Measurements from ENCODE around the gene CACNA1D. TPM values are rescaled to one million over a fixed set of nuclear protein-coding genes. Genes with fewer than 3 reads are reported as not detected.

Gene CACNA1D
- total RNA-seq, 1 donor from 2014 or later = 0.95 TPM

DNA sequence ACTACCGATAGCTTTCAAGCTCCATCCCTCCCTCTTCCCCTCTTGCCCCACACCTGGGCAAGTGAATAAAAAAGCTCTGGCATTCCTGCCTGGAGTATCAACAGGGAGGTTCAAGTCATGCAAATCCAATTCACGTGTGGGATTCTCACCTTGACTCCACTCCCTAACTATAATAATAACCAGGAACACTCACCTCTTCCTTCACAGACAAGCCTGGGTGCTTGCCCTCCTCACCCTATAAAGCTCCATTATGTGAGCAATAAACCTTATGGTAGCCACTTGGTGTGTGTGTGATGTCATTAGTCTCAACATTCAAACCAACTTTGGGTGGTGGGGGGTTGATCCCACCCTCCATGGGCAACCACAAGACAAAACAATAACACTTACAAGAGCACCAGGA, 335.2 kb downstream of the CACNA1D start:
- TF ChIP-seq, protein P1, sequence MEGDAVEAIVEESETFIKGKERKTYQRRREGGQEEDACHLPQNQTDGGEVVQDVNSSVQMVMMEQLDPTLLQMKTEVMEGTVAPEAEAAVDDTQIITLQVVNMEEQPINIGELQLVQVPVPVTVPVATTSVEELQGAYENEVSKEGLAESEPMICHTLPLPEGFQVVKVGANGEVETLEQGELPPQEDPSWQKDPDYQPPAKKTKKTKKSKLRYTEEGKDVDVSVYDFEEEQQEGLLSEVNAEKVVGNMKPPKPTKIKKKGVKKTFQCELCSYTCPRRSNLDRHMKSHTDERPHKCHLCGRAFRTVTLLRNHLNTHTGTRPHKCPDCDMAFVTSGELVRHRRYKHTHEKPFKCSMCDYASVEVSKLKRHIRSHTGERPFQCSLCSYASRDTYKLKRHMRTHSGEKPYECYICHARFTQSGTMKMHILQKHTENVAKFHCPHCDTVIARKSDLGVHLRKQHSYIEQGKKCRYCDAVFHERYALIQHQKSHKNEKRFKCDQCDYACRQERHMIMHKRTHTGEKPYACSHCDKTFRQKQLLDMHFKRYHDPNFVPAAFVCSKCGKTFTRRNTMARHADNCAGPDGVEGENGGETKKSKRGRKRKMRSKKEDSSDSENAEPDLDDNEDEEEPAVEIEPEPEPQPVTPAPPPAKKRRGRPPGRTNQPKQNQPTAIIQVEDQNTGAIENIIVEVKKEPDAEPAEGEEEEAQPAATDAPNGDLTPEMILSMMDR (IDR thresholded peaks at IDR 0.05) = no peak
- DNase-seq (ENCODE audit: low spot score) = no peak
- H3K4me1 Mint-ChIP-seq (ENCODE audit: low read depth) = no peaks in the 10 kb centered on the region
- no peaks in the 10 kb centered on the region for H3K9me3 Mint-ChIP-seq (ENCODE audit: low read depth)
- H3K4me3 Mint-ChIP-seq (ENCODE audit: unreplicated experiment) = no peak overlapping the region
- H3K27ac Mint-ChIP-seq (ENCODE audit: unreplicated experiment) = no peak overlapping the region
- no peaks in the 10 kb centered on the region for H3K27me3 Mint-ChIP-seq (ENCODE audit: low read depth)
- no peaks in the 10 kb centered on the region for H3K36me3 Mint-ChIP-seq (ENCODE audit: low read depth)

DNA sequence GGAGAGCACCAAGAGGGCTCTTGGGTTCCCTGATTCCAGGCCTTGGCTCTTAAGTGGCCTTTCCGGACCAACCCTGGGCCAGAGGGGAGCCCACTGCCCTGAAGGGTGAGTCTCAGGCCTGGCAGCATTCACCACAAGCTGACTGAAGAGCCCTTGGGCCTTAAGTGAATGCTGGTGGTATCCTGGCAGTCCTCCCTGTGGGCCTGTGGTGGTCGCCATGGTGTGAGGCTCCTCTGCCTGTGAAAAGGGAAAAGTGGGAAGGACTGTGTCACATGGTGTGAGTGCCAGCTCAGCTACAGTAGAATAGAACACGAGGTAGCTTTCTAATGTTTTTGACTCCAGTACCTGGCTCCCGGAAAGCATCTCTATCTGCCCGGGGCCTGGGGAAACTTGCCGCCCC, 336.5 kb downstream of the CACNA1D start:
- H3K27me3 Mint-ChIP-seq (ENCODE audit: low read depth) = no peaks in the 10 kb centered on the region
- H3K9me3 Mint-ChIP-seq (ENCODE audit: low read depth) = no peaks in the 10 kb centered on the region
- no peaks in the 10 kb centered on the region for H3K4me1 Mint-ChIP-seq (ENCODE audit: low read depth)
- no peaks in the 10 kb centered on the region for H3K36me3 Mint-ChIP-seq (ENCODE audit: low read depth)
- TF ChIP-seq, protein P1 (IDR thresholded peaks at IDR 0.05) = no peak
- no peak overlapping the region for H3K4me3 Mint-ChIP-seq (ENCODE audit: unreplicated experiment)
- no peak for DNase-seq (ENCODE audit: low spot score)
- no peak overlapping the region for H3K27ac Mint-ChIP-seq (ENCODE audit: unreplicated experiment)

DNA sequence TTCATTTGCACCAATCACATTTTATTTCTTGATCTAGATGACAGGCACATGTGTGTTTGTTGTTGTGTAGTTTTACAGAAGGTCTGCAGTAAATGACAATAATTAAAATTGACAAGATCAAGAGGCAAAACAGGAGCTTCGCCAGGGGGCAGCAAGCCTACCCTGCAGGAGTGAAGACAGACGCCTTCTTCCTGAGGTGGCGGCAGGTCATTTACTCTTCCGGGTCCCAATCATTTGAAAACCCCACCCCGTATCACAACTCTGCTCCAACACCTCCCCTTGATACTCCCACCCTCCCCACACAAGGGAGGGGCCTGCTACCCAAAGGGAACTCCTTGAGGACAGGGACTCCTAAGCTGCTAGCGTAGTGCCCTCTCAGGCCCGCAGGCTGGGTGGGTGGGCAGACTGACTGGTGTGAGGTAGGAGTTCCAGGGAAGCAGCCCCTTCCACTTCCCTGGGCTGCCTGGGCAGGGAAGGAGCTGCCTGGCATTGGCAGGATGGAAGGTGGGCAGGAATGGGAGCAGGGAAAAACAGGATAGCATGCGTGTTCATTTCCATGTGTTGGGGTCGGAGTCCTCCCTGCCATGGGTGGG, 338.7 kb downstream of the CACNA1D start:
- no peaks in the 10 kb centered on the region for H3K9me3 Mint-ChIP-seq (ENCODE audit: low read depth)
- TF ChIP-seq, protein P1 (IDR thresholded peaks at IDR 0.05) = no peak
- no peaks in the 10 kb centered on the region for H3K4me1 Mint-ChIP-seq (ENCODE audit: low read depth)
- DNase-seq (ENCODE audit: low spot score) = no peak
- no peaks in the 10 kb centered on the region for H3K27me3 Mint-ChIP-seq (ENCODE audit: low read depth)
- H3K27ac Mint-ChIP-seq (ENCODE audit: unreplicated experiment) = no peak overlapping the region
- no peak overlapping the region for H3K4me3 Mint-ChIP-seq (ENCODE audit: unreplicated experiment)
- H3K36me3 Mint-ChIP-seq (ENCODE audit: low read depth) = no peaks in the 10 kb centered on the region

DNA sequence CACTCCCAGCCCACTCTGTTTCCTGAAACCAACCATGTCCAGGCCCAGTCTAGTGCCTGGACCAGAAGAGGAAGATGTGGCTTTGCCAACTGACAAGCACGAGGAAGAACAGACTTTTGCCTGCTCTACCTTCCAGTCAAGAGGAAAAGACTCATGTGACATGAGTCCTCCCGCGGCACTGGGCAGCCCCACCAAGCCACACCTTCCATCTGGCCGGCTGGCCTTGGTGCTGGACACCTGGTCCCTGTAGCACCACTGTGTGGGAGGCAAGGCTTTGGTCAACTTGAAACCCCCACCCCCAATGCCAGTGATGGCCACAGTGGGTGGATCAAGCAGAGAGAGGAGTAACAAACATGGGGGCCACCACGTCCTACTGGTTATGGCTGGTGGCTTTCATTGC, 339.3 kb downstream of the CACNA1D start:
- no peak overlapping the region for H3K4me3 Mint-ChIP-seq (ENCODE audit: unreplicated experiment)
- DNase-seq (ENCODE audit: low spot score) = no peak
- TF ChIP-seq, protein P1 (IDR thresholded peaks at IDR 0.05) = no peak
- no peaks in the 10 kb centered on the region for H3K9me3 Mint-ChIP-seq (ENCODE audit: low read depth)
- H3K36me3 Mint-ChIP-seq (ENCODE audit: low read depth) = no peaks in the 10 kb centered on the region
- H3K27me3 Mint-ChIP-seq (ENCODE audit: low read depth) = no peaks in the 10 kb centered on the region
- no peak overlapping the region for H3K27ac Mint-ChIP-seq (ENCODE audit: unreplicated experiment)
- H3K4me1 Mint-ChIP-seq (ENCODE audit: low read depth) = no peaks in the 10 kb centered on the region

DNA sequence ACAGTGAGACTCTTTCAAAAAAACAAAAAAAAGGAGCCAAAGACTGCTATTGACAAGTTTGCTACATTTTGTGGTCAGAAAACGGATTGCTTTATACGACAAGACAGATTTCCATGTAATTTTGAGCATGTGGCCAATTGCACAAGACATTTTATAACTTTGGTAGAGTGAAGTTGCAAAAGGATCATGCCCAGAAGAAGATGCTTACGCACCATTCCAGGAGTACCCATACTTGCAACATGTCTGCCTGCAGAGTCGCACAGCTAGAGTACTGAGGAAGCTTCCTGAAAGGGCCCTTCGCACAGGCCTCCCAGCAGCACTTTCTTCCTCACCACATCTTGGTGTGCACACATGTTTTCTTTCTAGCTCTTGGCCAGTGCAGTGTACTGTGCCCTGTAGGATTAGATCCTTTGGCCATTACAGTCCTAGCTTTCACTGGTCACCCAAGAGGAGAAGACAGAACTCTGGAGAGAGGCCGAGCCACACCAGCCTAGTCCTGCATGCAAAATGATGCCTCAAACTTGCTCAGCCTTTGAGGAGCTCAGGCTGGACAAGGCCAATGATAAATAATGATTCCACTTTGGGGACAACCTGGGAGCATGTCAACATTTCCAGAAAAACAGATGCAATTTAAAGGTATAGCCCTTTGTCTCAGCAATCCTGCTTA, 340.2 kb downstream of the CACNA1D start:
- Mint-ChIP-seq H3K4me1 (ENCODE audit: low read depth) (no peaks in the 10 kb centered on the region), H3K9me3 (ENCODE audit: low read depth) (no peaks in the 10 kb centered on the region)
- DNase-seq (ENCODE audit: low spot score) = no peak

More for the DNA sequence above, 340.2 kb downstream of the CACNA1D start:
- TF ChIP-seq, protein P1 (IDR thresholded peaks at IDR 0.05) = no peak
- H3K36me3 Mint-ChIP-seq (ENCODE audit: low read depth) = no peaks in the 10 kb centered on the region
- no peak overlapping the region for H3K27ac Mint-ChIP-seq (ENCODE audit: unreplicated experiment)
- no peak overlapping the region for H3K4me3 Mint-ChIP-seq (ENCODE audit: unreplicated experiment)
- no peaks in the 10 kb centered on the region for H3K27me3 Mint-ChIP-seq (ENCODE audit: low read depth)
